ENCODE results near the gene EIF4B.
A peak's percentile ranks its signal among the peaks of the same experiment; 100 is the strongest.

EIF4B gene

DNA sequence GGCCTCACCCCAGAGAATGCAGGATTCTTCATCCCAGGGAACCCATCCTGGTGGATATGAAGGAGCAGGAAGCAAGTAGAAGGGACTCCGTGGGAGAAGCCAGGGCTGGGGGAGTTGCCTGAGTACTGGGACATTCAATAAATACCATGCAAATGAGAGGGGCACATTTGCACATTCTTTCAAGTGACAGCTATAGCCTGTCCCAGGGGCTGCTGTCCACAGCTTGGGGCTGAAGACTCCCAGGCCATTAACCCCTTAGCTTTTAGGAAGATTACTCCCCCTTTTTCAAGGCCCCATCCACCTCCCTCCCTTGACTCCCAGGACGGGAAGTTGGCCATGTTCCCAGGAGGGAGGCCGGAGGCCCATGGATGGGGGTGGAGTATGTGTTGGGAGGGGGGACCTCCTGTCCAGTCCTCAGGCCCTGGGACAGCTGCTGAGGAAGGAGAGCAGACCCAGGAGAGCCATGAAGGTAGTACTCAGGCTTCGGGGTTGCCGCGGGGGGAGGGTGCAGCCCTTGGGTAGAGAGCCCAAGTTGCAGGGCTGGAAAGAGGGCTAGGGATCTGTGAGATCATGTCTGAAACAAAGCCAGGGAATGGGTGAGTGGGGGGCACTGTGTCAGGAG lies 42.6 kb downstream of the EIF4B start:
- no peak for DNase-seq (ENCODE audit: low spot score)
- ChIA-PET POLR2A (ENCODE audit: low non-redundant PET) (no interaction called here), CTCF (interaction anchor here (1.2 to 1.7 kb wide), 3 partner anchors 10 to 17 kb away, joined by 3 to 7 read pairs (median 3); no protein-coding TSS in a partner anchor)
- H3K27ac ChIP-seq: peak overlapping the region; percentile 99
- TF ChIP-seq CTCF (conservative IDR thresholded peaks at IDR 0.05; ENCODE audit: low read depth): no peak

DNA sequence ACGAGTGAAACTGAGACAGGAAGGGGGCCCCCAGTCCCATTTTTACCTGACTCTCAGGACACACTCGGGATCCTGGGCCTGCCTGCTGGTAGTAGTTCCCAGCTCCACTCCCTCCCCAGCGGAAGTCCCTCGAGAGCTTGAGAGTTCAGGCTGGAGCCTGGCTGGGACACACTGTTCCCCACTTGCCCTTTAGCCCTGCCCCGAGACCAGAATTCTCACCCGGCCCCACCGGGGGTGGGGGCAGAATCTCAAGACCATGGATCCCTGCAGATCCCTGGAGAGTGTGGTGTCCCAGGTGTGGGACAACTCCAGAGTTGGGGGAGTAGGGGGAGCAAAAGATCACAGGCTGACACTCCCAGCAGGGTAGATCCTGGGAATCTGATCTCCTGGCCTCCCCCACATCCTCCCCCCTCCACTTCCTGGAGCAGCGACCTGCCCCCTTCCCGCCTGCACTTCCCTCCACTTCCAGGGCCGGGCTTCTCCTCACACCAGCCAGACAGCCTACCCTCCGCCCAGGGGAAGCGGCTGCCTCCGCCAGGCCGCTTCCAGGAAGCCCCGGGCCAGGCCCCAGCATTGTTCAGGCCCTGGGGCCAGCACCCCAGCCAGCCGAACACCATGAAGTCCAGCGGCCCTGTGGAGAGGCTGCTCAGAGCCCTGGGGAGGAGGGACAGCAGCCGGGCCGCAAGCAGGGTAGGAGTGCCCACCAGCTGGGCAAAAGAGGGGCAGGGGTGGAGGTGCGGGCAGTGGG lies 43.5 kb downstream of the EIF4B start, which contains the start of gene TNS2:
Gene TNS2 (plus strand): TSS at position 495 of the 748 bp plus-strand sequence. CDS start 121 bp downstream, at position 616.
- CTCF ChIA-PET: interaction anchor here (1.5 to 1.7 kb wide), 2 partner anchors 11 to 16 kb away, joined by 3 to 7 read pairs; no protein-coding TSS in a partner anchor
- TF ChIP-seq CTCF (conservative IDR thresholded peaks at IDR 0.05; ENCODE audit: low read depth): no peak
- POLR2A ChIA-PET (ENCODE audit: low non-redundant PET): no interaction called here
- DNase-seq (ENCODE audit: low spot score): peak; percentile 66
- peak within 1 kb of the TSS; percentile 99 for H3K27ac ChIP-seq

GRCh38 chr12:53050426-53051057 lies 44.3 kb downstream of the EIF4B start:
- CTCF ChIA-PET: no interaction called here
- H3K27ac ChIP-seq: peak overlapping the region; percentile 99

DNA sequence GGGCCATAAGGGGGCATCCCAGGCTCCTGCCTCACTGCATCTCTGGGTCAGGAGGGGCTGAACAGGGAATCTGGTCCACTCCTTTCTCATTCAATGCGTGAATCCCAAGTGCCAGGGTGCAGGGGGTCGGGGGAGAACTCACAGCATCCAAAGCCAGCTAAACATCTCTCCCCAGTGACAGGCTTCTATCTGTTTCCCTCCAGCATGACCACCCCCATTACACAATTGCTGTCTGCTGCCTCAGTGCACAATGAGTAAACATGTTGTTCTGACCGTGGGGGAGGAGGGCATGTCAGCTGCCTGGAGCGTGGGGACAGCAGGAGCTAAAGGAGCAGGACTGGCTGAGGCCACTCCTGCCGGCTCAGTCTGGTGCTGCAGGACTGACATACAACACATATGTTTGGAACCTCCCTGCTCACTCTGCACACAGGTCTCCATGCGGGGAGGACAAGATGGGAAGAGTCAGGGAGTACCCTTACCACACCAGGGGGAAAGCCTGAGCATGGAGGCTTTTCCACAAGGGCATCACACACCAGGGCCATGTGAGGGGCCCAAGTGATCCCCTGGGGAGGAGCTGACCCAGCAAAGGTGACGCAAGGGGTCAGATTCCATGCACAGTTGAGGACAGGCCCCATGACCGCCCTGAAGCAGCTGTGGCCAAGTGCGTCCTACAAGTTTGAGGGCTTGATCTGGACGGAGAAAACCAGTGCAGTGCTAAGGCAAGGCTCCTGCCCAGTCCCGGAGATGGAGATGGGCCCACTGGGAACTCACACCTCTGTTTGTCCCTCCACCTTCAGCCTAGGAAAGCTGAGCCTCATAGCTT lies 45.0 kb downstream of the EIF4B start:
- ChIA-PET POLR2A (ENCODE audit: low non-redundant PET) (no interaction called here), CTCF (no interaction called here)
- H3K27ac ChIP-seq: peak overlapping the region; percentile 99
- TF ChIP-seq CTCF (conservative IDR thresholded peaks at IDR 0.05; ENCODE audit: low read depth): no peak
- DNase-seq (ENCODE audit: low spot score): no peak

More at GRCh38 chr12:53050426-53051057, 44.3 kb downstream of the EIF4B start:
- POLR2A ChIA-PET (ENCODE audit: low non-redundant PET): no interaction called here
- no peak for DNase-seq (ENCODE audit: low spot score)
- no peak for TF ChIP-seq CTCF (conservative IDR thresholded peaks at IDR 0.05; ENCODE audit: low read depth)

GRCh38 chr12:53051881-53052412 lies 45.7 kb downstream of the EIF4B start:
- H3K27ac ChIP-seq: peak overlapping the region; percentile 99
- no peak for TF ChIP-seq CTCF (conservative IDR thresholded peaks at IDR 0.05; ENCODE audit: low read depth)
- ChIA-PET POLR2A (ENCODE audit: low non-redundant PET) (no interaction called here), CTCF (no interaction called here)
- no peak for DNase-seq (ENCODE audit: low spot score)

Measured in RWPE1 (cell line).